ENCODE results near the gene BTBD2.

DNA sequence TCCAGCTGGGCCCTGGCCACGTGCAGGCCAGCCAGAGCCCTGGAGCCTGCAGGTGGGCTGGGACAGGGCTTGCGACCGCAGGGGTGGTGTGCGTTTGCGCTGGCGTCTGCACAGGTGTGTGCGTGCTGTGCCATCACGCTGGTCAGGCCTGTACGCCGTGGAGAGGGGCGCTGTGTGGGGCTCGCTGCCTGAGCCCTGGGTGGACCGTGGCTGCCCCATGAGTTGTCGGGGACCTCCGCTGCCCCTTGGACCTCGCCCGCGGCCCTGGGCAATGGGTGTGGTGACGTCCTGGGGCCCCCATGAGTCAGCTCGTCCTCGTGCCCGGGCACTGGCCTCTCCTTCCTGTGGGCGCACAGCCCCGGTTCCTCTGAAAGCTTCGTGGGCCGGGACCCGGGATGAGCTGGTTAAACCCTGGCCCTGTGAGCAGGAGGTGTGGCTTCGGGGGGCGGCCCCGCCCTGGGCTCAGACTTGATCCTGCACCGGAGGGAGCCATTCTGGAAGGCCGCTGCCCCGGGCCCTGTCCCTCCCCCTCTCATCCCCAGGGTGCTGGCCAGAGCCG, 67.8 kb downstream of the BTBD2 start:
- TF ChIP-seq POLR2A (IDR thresholded peaks at IDR 0.05), result no peak
- TF ChIP-seq, protein P1, sequence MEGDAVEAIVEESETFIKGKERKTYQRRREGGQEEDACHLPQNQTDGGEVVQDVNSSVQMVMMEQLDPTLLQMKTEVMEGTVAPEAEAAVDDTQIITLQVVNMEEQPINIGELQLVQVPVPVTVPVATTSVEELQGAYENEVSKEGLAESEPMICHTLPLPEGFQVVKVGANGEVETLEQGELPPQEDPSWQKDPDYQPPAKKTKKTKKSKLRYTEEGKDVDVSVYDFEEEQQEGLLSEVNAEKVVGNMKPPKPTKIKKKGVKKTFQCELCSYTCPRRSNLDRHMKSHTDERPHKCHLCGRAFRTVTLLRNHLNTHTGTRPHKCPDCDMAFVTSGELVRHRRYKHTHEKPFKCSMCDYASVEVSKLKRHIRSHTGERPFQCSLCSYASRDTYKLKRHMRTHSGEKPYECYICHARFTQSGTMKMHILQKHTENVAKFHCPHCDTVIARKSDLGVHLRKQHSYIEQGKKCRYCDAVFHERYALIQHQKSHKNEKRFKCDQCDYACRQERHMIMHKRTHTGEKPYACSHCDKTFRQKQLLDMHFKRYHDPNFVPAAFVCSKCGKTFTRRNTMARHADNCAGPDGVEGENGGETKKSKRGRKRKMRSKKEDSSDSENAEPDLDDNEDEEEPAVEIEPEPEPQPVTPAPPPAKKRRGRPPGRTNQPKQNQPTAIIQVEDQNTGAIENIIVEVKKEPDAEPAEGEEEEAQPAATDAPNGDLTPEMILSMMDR (IDR thresholded peaks at IDR 0.05), result no peak

Data from lower leg skin (tissue), 3 donors.